NCI-H2107 (cell line): ENCODE data around the gene TIE1.

Source experiments
- DNase-seq: peaks from one replicate; lab custom pipeline; 2025; lab: John Stamatoyannopoulos, UW

TIE1 gene

GRCh38 chr1:43312663-43313515 is 12.1 kb downstream of the TIE1 start:
- no peak for DNase-seq

GRCh38 chr1:43313771-43314170 is 13.0 kb downstream of the TIE1 start:
- no peak for DNase-seq

- DNase-seq: no peak
Observed at GRCh38 chr1:43314233-43314632, 13.5 kb downstream of the TIE1 start.

- no peak for DNase-seq
Observed at GRCh38 chr1:43315481-43315880, 14.7 kb downstream of the TIE1 start.

GRCh38 chr1:43315963-43316737 is 15.4 kb downstream of the TIE1 start:
- no peak for DNase-seq

GRCh38 chr1:43316738-43317520 is 16.1 kb downstream of the TIE1 start:
- DNase-seq: no peak

- no peak for DNase-seq
Observed at GRCh38 chr1:43317817-43318471, 17.2 kb downstream of the TIE1 start.

GRCh38 chr1:43318831-43319230 is 18.0 kb downstream of the TIE1 start:
- no peak for DNase-seq

- DNase-seq: no peak
Observed at GRCh38 chr1:43319288-43319687, 18.5 kb downstream of the TIE1 start.

- no peak for DNase-seq
Observed at GRCh38 chr1:43319766-43320165, 19.0 kb downstream of the TIE1 start.

- DNase-seq: no peak
Observed at GRCh38 chr1:43321331-43321891, 20.6 kb downstream of the TIE1 start.

GRCh38 chr1:43322506-43322905 is 21.7 kb downstream of the TIE1 start:
- no peak for DNase-seq

GRCh38 chr1:43324810-43325209 is 24.0 kb downstream of the TIE1 start:
- no peak for DNase-seq

- no peak for DNase-seq
Observed at GRCh38 chr1:43325381-43325780, 24.6 kb downstream of the TIE1 start.

- no peak for DNase-seq
Observed at GRCh38 chr1:43327549-43328292, 26.9 kb downstream of the TIE1 start.

GRCh38 chr1:43329995-43330751 is 29.4 kb downstream of the TIE1 start:
- DNase-seq: no peak

GRCh38 chr1:43331688-43332087 is 30.9 kb downstream of the TIE1 start:
- no peak for DNase-seq

GRCh38 chr1:43334453-43335205 is 33.8 kb downstream of the TIE1 start:
- DNase-seq: no peak

- no peak for DNase-seq
Observed at GRCh38 chr1:43337588-43337987, 36.8 kb downstream of the TIE1 start, which contains the start of gene MPL. Gene MPL (plus strand): TSS chr1:43337818. CDS start chr1:43337849, 31 bp downstream.
